Fibroblast of pulmonary artery (primary cell): ENCODE results near the gene SENP3.
A peak's percentile ranks its signal among the peaks of the same experiment; 100 is the strongest.

ENCODE experiments used
- DNase-seq: peaks from one replicate; pipeline ENCODE4 v3.0.0-alpha.2; 2010; ENCODE audit warnings: low read depth
- H3K4me3 ChIP-seq: replicated peaks from 2 replicates; pipeline ENCODE4 v1.5.1; 2011; ENCODE audit warnings: low read depth, mild to moderate bottlenecking, control low read depth, low read length, moderate library complexity
- TF ChIP-seq, protein P1 (sequence below): IDR thresholded peaks from 2 replicates; pipeline ENCODE4 v1.5.1; 2011; ENCODE audit warnings: mild to moderate bottlenecking, control low read depth, low read length, inconsistent platforms; ENCODE audit errors: missing control alignments

The SENP3 gene

DNA sequence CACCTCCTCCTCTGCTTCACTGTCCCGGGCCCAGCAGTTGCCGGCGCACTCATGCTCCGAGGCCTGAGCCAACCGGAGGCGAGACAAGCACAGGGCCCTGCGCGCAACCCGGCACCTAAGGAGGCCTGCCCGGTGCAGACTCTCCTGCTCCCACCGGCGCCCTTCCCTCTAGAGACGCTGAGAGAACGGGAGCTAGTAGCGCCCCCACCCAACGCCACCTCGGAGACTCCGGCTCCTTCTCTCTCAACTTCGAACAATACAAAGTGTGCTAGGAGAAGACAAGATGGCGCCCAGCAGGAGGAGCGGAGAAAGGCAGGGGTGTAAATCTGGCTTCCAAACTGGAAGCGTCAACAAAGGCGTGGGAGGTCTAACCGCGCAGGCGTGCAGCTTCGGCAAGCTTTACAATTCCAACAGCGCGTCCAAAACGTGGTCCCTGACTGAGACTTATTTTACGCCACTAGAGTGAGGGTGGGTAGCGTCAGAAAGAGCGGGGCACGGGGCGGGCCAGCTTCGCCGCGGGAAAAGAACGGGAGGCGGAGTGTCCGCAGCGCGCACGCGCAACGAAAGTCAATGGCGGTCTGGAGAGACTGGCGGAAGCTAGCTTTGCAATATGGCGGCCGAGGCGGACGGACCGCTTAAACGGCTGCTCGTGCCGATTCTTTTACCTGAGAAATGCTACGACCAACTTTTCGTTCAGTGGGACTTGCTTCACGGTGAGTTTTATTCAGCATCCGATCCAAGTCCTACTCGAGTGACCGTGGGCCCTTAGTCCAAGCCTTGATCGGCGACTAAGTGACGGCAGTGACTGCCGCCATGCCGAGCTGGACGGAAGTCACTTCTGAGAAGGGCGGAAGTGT lies 21.8 kb downstream of the SENP3 start, which contains the start of gene MPDU1:
Gene MPDU1, plus strand, starts transcription at position 600 of the 857 bp plus-strand sequence. Its CDS starts 11 bp downstream, at position 611.
- TF ChIP-seq, protein P1, sequence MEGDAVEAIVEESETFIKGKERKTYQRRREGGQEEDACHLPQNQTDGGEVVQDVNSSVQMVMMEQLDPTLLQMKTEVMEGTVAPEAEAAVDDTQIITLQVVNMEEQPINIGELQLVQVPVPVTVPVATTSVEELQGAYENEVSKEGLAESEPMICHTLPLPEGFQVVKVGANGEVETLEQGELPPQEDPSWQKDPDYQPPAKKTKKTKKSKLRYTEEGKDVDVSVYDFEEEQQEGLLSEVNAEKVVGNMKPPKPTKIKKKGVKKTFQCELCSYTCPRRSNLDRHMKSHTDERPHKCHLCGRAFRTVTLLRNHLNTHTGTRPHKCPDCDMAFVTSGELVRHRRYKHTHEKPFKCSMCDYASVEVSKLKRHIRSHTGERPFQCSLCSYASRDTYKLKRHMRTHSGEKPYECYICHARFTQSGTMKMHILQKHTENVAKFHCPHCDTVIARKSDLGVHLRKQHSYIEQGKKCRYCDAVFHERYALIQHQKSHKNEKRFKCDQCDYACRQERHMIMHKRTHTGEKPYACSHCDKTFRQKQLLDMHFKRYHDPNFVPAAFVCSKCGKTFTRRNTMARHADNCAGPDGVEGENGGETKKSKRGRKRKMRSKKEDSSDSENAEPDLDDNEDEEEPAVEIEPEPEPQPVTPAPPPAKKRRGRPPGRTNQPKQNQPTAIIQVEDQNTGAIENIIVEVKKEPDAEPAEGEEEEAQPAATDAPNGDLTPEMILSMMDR = no peak
- H3K4me3 ChIP-seq = peak within 1 kb of the TSS; percentile 94
- DNase-seq = peak; percentile 99

DNA sequence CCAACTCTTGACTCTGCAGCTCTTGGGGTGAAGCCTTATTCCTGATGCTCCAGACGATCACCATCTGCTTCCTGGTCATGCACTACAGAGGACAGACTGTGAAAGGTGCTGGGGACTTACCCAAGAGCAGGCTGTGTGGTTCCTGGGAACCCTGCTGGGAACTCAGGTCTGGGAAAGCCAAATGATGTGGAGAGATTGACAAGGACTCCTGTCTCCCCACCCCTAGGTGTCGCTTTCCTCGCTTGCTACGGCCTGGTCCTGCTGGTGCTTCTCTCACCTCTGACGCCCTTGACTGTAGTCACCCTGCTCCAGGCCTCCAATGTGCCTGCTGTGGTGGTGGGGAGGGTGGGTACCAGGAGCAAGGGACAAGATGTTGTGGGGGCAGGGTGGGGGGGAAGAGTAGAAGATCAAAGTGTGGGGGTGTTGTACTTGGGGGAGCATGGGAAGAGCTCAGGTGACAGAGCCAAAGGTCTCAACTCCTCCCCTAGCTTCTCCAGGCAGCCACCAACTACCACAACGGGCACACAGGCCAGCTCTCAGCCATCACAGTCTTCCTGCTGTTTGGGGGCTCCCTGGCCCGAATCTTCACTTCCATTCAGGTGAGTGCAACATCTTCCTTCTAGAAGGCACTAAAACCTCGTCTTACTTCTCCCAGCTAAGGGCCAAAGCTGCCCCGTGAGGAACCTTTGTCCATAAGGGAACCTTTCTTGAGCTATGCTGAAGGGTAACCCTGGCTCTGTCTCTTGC lies 25.1 kb downstream of the SENP3 start:
- no peak for DNase-seq
- TF ChIP-seq, protein P1 = peak; percentile 4
- no peak overlapping the region for H3K4me3 ChIP-seq

DNA sequence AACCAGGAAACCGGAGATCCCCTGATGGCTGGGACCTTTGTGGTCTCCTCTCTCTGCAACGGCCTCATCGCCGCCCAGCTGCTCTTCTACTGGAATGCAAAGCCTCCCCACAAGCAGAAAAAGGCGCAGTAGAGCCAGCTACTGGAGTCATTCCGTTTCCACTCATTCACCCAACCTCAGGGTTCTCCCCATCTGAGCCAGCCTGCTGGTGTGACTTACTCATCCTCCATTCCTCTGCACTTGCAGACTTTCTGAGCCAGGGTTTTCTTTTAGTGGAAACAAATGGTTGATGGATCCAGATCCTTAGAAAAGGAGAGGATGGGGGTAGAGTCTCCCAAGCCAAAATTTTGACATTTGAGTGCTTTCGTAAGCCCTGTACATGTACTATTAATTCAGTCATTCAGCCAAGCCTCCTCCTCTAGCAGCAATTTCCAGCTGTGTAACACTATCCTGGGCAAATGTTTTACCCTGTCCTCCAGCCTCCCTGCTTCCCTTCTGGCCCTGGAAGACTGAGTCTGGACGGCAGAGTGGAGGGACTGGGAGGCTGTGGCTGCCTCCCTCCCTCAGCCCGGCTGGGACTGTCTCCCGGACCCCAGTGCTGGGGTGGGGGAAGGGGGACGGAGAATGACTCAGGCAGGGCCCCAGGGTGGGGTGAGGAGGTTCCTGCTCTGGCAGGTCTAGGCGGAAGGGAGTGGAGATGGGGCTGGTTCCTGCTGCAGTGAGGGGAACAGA lies 25.9 kb downstream of the SENP3 start:
- peak; percentile 68 for DNase-seq
- no peak overlapping the region for H3K4me3 ChIP-seq
- TF ChIP-seq, protein P1 = no peak

DNA sequence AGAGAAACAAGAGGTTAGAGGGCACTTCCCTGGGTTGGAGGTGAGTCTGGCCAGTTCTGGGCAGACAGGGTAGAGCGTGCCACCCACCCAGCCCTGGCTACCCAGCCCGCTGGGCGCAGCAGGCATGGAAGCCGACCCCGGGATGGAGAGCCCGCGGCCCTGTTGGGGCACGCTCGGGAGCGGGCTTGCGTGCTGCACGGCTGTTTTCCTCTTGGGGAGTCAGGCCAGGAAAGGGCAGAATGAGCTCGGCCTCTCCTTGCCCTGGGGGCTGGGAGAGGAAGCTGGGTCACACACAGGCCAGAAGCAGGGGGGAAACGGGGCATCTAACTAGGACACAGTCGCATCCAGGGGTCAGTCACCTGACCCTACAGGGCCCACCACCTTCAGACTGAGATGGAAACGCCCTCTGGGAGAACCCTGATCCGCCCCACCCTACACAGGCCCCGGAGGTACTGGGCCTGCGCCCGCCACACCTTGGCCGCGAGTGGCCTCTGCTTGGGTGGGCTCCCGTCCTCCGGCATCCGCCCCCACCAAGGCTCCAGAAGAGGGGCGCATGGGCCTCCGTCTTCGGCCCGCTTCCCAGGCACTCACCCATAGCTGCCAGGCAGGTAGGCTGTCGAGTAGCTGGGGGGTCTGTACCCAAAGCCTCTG lies 27.0 kb downstream of the SENP3 start:
- no peak for DNase-seq
- no peak overlapping the region for H3K4me3 ChIP-seq
- TF ChIP-seq, protein P1 = no peak

DNA sequence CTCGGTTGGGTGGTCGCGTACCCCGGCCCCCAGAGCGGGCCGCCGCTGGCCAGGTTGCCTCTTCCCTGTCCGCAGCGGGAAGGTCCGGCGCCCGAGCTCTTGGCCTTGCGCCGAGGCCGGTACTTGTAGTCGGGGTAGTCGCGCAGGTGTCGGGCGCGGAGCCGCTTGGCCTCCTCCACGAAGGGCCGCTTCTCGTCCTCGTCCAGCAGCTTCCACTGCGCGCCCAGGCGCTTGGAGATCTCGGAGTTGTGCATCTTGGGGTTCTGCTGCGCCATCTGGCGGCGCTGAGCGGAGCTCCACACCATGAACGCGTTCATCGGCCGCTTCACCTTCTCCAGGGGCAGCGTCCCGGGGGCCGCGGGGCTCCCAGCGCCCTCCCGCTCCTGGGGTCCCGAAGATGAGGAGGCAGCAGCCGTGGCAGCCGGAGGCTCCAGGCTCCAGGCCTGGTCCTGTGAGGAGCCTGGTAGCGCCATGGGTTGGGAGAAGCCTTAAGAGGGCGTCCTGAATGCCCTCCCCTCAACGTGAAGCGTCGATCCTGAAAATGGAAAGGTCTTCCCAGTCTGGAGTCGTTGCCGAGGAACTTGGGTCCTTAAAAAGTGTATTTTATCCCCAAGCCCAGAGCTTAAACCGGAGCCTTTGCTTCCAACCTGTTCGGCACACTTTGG lies 27.6 kb downstream of the SENP3 start:
- TF ChIP-seq, protein P1 = peak; percentile 77
- H3K4me3 ChIP-seq = no peak overlapping the region
- DNase-seq = peak; percentile 88
